ENCODE results near the gene SPEM2. TPM values are rescaled to one million over a fixed set of nuclear protein-coding genes. Genes with fewer than 3 reads are reported as not detected.

Gene SPEM2
- total RNA-seq, 1 experiment from 2014 or later: 0.24 TPM

GRCh38 chr17:7393613-7394451 lies 31.6 kb upstream of the SPEM2 start:
- H3K4me3 ChIP-seq (ENCODE audit: low read depth, low read length, poor library complexity, severe bottlenecking): peak overlapping the region; percentile 94
- DNase-seq (ENCODE audit: low spot score): peak; percentile 38
- H3K4me1 ChIP-seq (ENCODE audit: insufficient read depth, low read length, poor library complexity, severe bottlenecking): peaks cover 13% of the 10 kb centered on the region
- CTCF ChIA-PET: interaction anchor here (0.6 to 1.3 kb wide), 3 partner anchors 10 to 61 kb away, joined by 3 to 6 read pairs (median 6); partner anchors contain the start of gene TMEM256
- peak overlapping the region; percentile 80 for H3K27ac ChIP-seq (ENCODE audit: low read depth, low read length, poor library complexity, severe bottlenecking)
- POLR2A ChIA-PET (ENCODE audit: low non-redundant PET): interaction anchor here (0.9 kb wide), 1 partner anchor 10 kb away, joined by 3 read pairs; no protein-coding TSS in a partner anchor
- intact Hi-C loops (cut with micrococcal nuclease; ENCODE audit: unreplicated experiment): no loop called here
- TF ChIP-seq CTCF (conservative IDR thresholded peaks at IDR 0.05; ENCODE audit: low read depth, low read length) (no peak; the same call in 1 of the 2 replicates), EZH2 (IDR thresholded peaks at IDR 0.05; ENCODE audit: borderline replicate concordance, low read depth, low read length, poor library complexity, severe bottlenecking) (no peak)
- BruUV-seq (replicated peaks): no TSS peak
- H3K27me3 ChIP-seq (replicated peaks; ENCODE audit: insufficient read depth, low read depth, low read length, poor library complexity): no peaks in the 10 kb centered on the region
- no peaks in the 10 kb centered on the region for H3K9me3 ChIP-seq (ENCODE audit: low read depth, low read length, poor library complexity, severe bottlenecking)
- no peaks in the 10 kb centered on the region for H3K36me3 ChIP-seq (ENCODE audit: insufficient read depth, low read length, poor library complexity, severe bottlenecking)

- no peaks in the 10 kb centered on the region for H3K36me3 ChIP-seq (ENCODE audit: insufficient read depth, low read length, poor library complexity, severe bottlenecking)
- peak within 1 kb of the TSS; percentile 94 for H3K4me3 ChIP-seq (ENCODE audit: low read depth, low read length, poor library complexity, severe bottlenecking)
- POLR2A ChIA-PET (ENCODE audit: low non-redundant PET): interaction anchor here (0.9 kb wide), 1 partner anchor 10 kb away, joined by 3 read pairs; no protein-coding TSS in a partner anchor
- H3K4me1 ChIP-seq (ENCODE audit: insufficient read depth, low read length, poor library complexity, severe bottlenecking): peaks cover 13% of the 10 kb centered on the region
- BruUV-seq (replicated peaks): no TSS peak
- CTCF ChIA-PET: interaction anchor here (0.6 to 1.3 kb wide), 3 partner anchors 9 to 60 kb away, joined by 3 to 6 read pairs (median 6); partner anchors contain the start of gene TMEM256
- TF ChIP-seq EZH2 (IDR thresholded peaks at IDR 0.05; ENCODE audit: borderline replicate concordance, low read depth, low read length, poor library complexity, severe bottlenecking): no peak
- peak; percentile 50 for TF ChIP-seq CTCF (conservative IDR thresholded peaks at IDR 0.05; ENCODE audit: low read depth, low read length)
- peak within 1 kb of the TSS; percentile 80 for H3K27ac ChIP-seq (ENCODE audit: low read depth, low read length, poor library complexity, severe bottlenecking)
- no peaks in the 10 kb centered on the region for H3K27me3 ChIP-seq (replicated peaks; ENCODE audit: insufficient read depth, low read depth, low read length, poor library complexity)
- H3K9me3 ChIP-seq (ENCODE audit: low read depth, low read length, poor library complexity, severe bottlenecking): no peaks in the 10 kb centered on the region
- peak; percentile 87 for DNase-seq (ENCODE audit: low spot score)
- intact Hi-C loops (cut with micrococcal nuclease; ENCODE audit: unreplicated experiment): no loop called here
Observed at GRCh38 chr17:7394452-7395191, 30.8 kb upstream of the SPEM2 start, which contains the start of gene PLSCR3. PLSCR3 (minus strand) TSS chr17:7394525; CDS start chr17:7394110, 415 bp downstream.

GRCh38 chr17:7396147-7396546 lies 29.3 kb upstream of the SPEM2 start:
- intact Hi-C loops (cut with micrococcal nuclease; ENCODE audit: unreplicated experiment): no loop called here
- no peak for DNase-seq (ENCODE audit: low spot score)
- TF ChIP-seq CTCF (conservative IDR thresholded peaks at IDR 0.05; ENCODE audit: low read depth, low read length) (no peak), EZH2 (IDR thresholded peaks at IDR 0.05; ENCODE audit: borderline replicate concordance, low read depth, low read length, poor library complexity, severe bottlenecking) (no peak)
- H3K27ac ChIP-seq (ENCODE audit: low read depth, low read length, poor library complexity, severe bottlenecking): no peak overlapping the region
- BruUV-seq (replicated peaks): no TSS peak
- H3K27me3 ChIP-seq (replicated peaks; ENCODE audit: insufficient read depth, low read depth, low read length, poor library complexity): no peaks in the 10 kb centered on the region
- H3K9me3 ChIP-seq (ENCODE audit: low read depth, low read length, poor library complexity, severe bottlenecking): no peaks in the 10 kb centered on the region
- peaks cover 13% of the 10 kb centered on the region for H3K4me1 ChIP-seq (ENCODE audit: insufficient read depth, low read length, poor library complexity, severe bottlenecking)
- ChIA-PET CTCF (no interaction called here), POLR2A (ENCODE audit: low non-redundant PET) (interaction anchor here (0.6 kb wide), 1 partner anchor 61 kb away, joined by 4 read pairs; no protein-coding TSS in a partner anchor)
- H3K4me3 ChIP-seq (ENCODE audit: low read depth, low read length, poor library complexity, severe bottlenecking): no peak overlapping the region
- no peaks in the 10 kb centered on the region for H3K36me3 ChIP-seq (ENCODE audit: insufficient read depth, low read length, poor library complexity, severe bottlenecking)
